A673 (cell line): Measurements from ENCODE around the gene NAA15. TPM values are rescaled to one million over a fixed set of nuclear protein-coding genes. Genes with fewer than 3 reads are reported as not detected.

Experiments used
- BruUV-seq: library from RNA; stranded (reverse); fragments of 400-500 nt; replicated peaks from 2 replicates; lab custom pipeline; 2021; lab: Mats Ljungman, UMichigan
- CTCF ChIA-PET: fragments of 300-600 bp; sonication (Branson Sonifier 250); formaldehyde crosslinking; loops from one replicate; lab custom pipeline; 2022; ENCODE audit warnings: antibody characterized with exemption; lab: Charles Lee
- POLR2A ChIA-PET: fragments of 300-600 bp; sonication (Branson Sonifier 250); formaldehyde crosslinking; loops from one replicate; lab custom pipeline; 2022; ENCODE audit warnings: antibody characterized with exemption; ENCODE audit not compliant: low non-redundant PET; lab: Charles Lee
- DNase-seq: peaks from one replicate; pipeline ENCODE4 v3.0.0-alpha.2; 2015; ENCODE audit warnings: low spot score
- H3K27ac ChIP-seq: fragments of 200-600 bp; sonication (generic); 2 replicates; pipeline ENCODE4 v1.5.1; 2016; ENCODE audit warnings: mixed run types, low read depth, mild to moderate bottlenecking, mixed read lengths, antibody characterized with exemption, low read length; ENCODE audit not compliant: poor library complexity, severe bottlenecking
- H3K27me3 ChIP-seq: fragments of 200-600 bp; sonication (generic); replicated peaks from 2 replicates; pipeline ENCODE4 v1.6.1; 2017; ENCODE audit warnings: mixed run types, low read depth, mild to moderate bottlenecking, mixed read lengths, antibody characterized with exemption, low read length; ENCODE audit not compliant: insufficient read depth, poor library complexity
- H3K36me3 ChIP-seq: fragments of 200-600 bp; sonication (generic); 2 replicates; pipeline ENCODE4 v1.6.1; 2016; ENCODE audit warnings: mixed run types, mild to moderate bottlenecking, mixed read lengths, antibody characterized with exemption, low read length; ENCODE audit not compliant: insufficient read depth, poor library complexity, severe bottlenecking
- H3K4me1 ChIP-seq: fragments of 200-600 bp; sonication (generic); 2 replicates; pipeline ENCODE4 v1.6.1; 2017; ENCODE audit warnings: mixed run types, mild to moderate bottlenecking, mixed read lengths, antibody characterized with exemption, low read length; ENCODE audit not compliant: insufficient read depth, poor library complexity, severe bottlenecking
- H3K4me3 ChIP-seq: fragments of 200-600 bp; sonication (generic); 2 replicates; pipeline ENCODE4 v1.5.1; 2016; ENCODE audit warnings: low read depth, mixed run types, mild to moderate bottlenecking, mixed read lengths, low read length; ENCODE audit not compliant: poor library complexity, severe bottlenecking
- H3K9me3 ChIP-seq: fragments of 200-600 bp; sonication (generic); 2 replicates; pipeline ENCODE4 v1.6.1; 2016; ENCODE audit warnings: mixed run types, low read depth, mild to moderate bottlenecking, mixed read lengths, antibody characterized with exemption, low read length; ENCODE audit not compliant: poor library complexity, severe bottlenecking
- EZH2 ChIP-seq: fragments of 200-600 bp; sonication (generic); IDR thresholded peaks from 2 replicates; pipeline ENCODE4 v1.6.1; 2017; ENCODE audit warnings: borderline replicate concordance, low read depth, mild to moderate bottlenecking, mixed read lengths, antibody characterized with exemption, low read length; ENCODE audit not compliant: poor library complexity, severe bottlenecking
- intact Hi-C: fragments of 100-400 bp; cut with micrococcal nuclease; formaldehyde crosslinking; loops from one replicate; pipeline ENCODE4 v1.10.0; 2022; ENCODE audit not compliant: unreplicated experiment
- total RNA-seq: library from RNA; stranded (reverse); gene quantifications from 2 replicates; pipeline ENCODE4 v1.2.3, GENCODE V29; 2021
- TF ChIP-seq, protein P1 (sequence below): fragments of 300-800, 200-600 bp; sonication (generic); conservative IDR thresholded peaks from 2 replicates; pipeline ENCODE4 v1.5.1; 2017; ENCODE audit warnings: low read depth, mild to moderate bottlenecking, antibody characterized with exemption, low read length, moderate library complexity, mixed read lengths

Gene NAA15
- total RNA-seq, 1 experiment from 2014 or later = 123 TPM

- DNase-seq = no peak
- ChIA-PET POLR2A (no interaction called here), CTCF (no interaction called here)
- BruUV-seq = no TSS peak
- TF ChIP-seq, protein P1, sequence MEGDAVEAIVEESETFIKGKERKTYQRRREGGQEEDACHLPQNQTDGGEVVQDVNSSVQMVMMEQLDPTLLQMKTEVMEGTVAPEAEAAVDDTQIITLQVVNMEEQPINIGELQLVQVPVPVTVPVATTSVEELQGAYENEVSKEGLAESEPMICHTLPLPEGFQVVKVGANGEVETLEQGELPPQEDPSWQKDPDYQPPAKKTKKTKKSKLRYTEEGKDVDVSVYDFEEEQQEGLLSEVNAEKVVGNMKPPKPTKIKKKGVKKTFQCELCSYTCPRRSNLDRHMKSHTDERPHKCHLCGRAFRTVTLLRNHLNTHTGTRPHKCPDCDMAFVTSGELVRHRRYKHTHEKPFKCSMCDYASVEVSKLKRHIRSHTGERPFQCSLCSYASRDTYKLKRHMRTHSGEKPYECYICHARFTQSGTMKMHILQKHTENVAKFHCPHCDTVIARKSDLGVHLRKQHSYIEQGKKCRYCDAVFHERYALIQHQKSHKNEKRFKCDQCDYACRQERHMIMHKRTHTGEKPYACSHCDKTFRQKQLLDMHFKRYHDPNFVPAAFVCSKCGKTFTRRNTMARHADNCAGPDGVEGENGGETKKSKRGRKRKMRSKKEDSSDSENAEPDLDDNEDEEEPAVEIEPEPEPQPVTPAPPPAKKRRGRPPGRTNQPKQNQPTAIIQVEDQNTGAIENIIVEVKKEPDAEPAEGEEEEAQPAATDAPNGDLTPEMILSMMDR = no peak
- TF ChIP-seq EZH2 = no peak
- intact Hi-C loops = no loop called here
- Histone ChIP-seq H3K27ac (no peak overlapping the region), H3K9me3 (no peaks in the 10 kb centered on the region), H3K36me3 (no peaks in the 10 kb centered on the region), H3K4me1 (peaks cover 24% of the 10 kb centered on the region), H3K27me3 (no peaks in the 10 kb centered on the region), H3K4me3 (no peak overlapping the region)
These were observed 157.2 kb downstream of the NAA15 start for GRCh38 chr4:139458543-139458942.

GRCh38 chr4:139458999-139459398, 157.7 kb downstream of the NAA15 start:
- Histone ChIP-seq H3K4me3 (no peak overlapping the region), H3K27ac (no peak overlapping the region), H3K4me1 (peaks cover 24% of the 10 kb centered on the region), H3K36me3 (no peaks in the 10 kb centered on the region), H3K27me3 (no peaks in the 10 kb centered on the region), H3K9me3 (no peaks in the 10 kb centered on the region)
- POLR2A ChIA-PET = no interaction called here
- TF ChIP-seq, protein P1 = no peak
- no peak for TF ChIP-seq EZH2
- intact Hi-C loops = no loop called here
- DNase-seq = no peak
- CTCF ChIA-PET = no interaction called here
- BruUV-seq = no TSS peak

GRCh38 chr4:139460565-139460964, 159.3 kb downstream of the NAA15 start:
- ChIA-PET CTCF (no interaction called here), POLR2A (no interaction called here)
- BruUV-seq = no TSS peak
- intact Hi-C loops = no loop called here
- H3K36me3 ChIP-seq = no peaks in the 10 kb centered on the region
- no peaks in the 10 kb centered on the region for H3K9me3 ChIP-seq
- no peak overlapping the region for H3K4me3 ChIP-seq
- peaks cover 24% of the 10 kb centered on the region for H3K4me1 ChIP-seq
- no peak overlapping the region for H3K27ac ChIP-seq
- TF ChIP-seq EZH2 = no peak
- TF ChIP-seq, protein P1 = no peak
- H3K27me3 ChIP-seq = no peaks in the 10 kb centered on the region
- DNase-seq = no peak
